ENCODE measurements around the gene CAVIN2. TPM values are rescaled to one million over a fixed set of nuclear protein-coding genes. Genes with fewer than 3 reads are reported as not detected.

CAVIN2 gene
- total RNA-seq, 2 experiments from 2014 or later = 0.10 TPM; not detected in 1

- Histone ChIP-seq H3K9me2 (ENCODE audit: insufficient read depth, low read length) (no peaks in the 10 kb centered on the region), H2AFZ (ENCODE audit: low read length) (no peak overlapping the region), H4K20me1 (ENCODE audit: insufficient read depth, low read length) (no peaks in the 10 kb centered on the region), H3K79me2 (ENCODE audit: insufficient read depth, low read depth, low read length) (no peaks in the 10 kb centered on the region), H3K4me1 (ENCODE audit: insufficient read depth, low read length, poor library complexity, severe bottlenecking) (no peaks in the 10 kb centered on the region), H3K36me3 (ENCODE audit: insufficient read depth, low read length) (no peaks in the 10 kb centered on the region), H3K4me2 (ENCODE audit: low read length) (no peak overlapping the region), H3K27ac (ENCODE audit: low read depth, low read length, poor library complexity, severe bottlenecking) (no peak overlapping the region), H3K9me3 (ENCODE audit: low read length) (no peaks in the 10 kb centered on the region), H3K4me3 (ENCODE audit: low read depth, low read length, poor library complexity, severe bottlenecking) (no peak overlapping the region)
- DNase-seq (ENCODE audit: low spot score) = no peak
- POLR2A ChIA-PET = no interaction called here
- CTCF ChIA-PET (ENCODE audit: unreplicated experiment) = no interaction called here
- BruUV-seq (replicated peaks) = no TSS peak
- intact Hi-C loops (cut with micrococcal nuclease; ENCODE audit: unreplicated experiment) = no loop called here
- no peak for TF ChIP-seq CTCF (conservative IDR thresholded peaks at IDR 0.05; ENCODE audit: low read length)
- no peak for TF ChIP-seq EZH2phosphoT487 (IDR thresholded peaks at IDR 0.05; ENCODE audit: borderline replicate concordance, low read depth, low read length)
Observed at GRCh38 chr2:191838526-191838925, 8.4 kb downstream of the CAVIN2 start.

- POLR2A ChIA-PET = interaction anchor here (0.6 kb wide), 1 partner anchor 309 kb away, joined by 4 read pairs; no protein-coding TSS in a partner anchor
- no peaks in the 10 kb centered on the region for H3K79me2 ChIP-seq (ENCODE audit: insufficient read depth, low read depth, low read length)
- no peaks in the 10 kb centered on the region for H4K20me1 ChIP-seq (ENCODE audit: insufficient read depth, low read length)
- CTCF ChIA-PET (ENCODE audit: unreplicated experiment) = no interaction called here
- H3K27ac ChIP-seq (ENCODE audit: low read depth, low read length, poor library complexity, severe bottlenecking) = no peak overlapping the region
- no peaks in the 10 kb centered on the region for H3K9me3 ChIP-seq (ENCODE audit: low read length)
- BruUV-seq (replicated peaks) = no TSS peak
- no peak overlapping the region for H3K4me3 ChIP-seq (ENCODE audit: low read depth, low read length, poor library complexity, severe bottlenecking)
- no peaks in the 10 kb centered on the region for H3K9me2 ChIP-seq (ENCODE audit: insufficient read depth, low read length)
- no peaks in the 10 kb centered on the region for H3K36me3 ChIP-seq (ENCODE audit: insufficient read depth, low read length)
- no peak overlapping the region for H2AFZ ChIP-seq (ENCODE audit: low read length)
- no peak for DNase-seq (ENCODE audit: low spot score)
- intact Hi-C loops (cut with micrococcal nuclease; ENCODE audit: unreplicated experiment) = no loop called here
- TF ChIP-seq CTCF (conservative IDR thresholded peaks at IDR 0.05; ENCODE audit: low read length) (no peak), EZH2phosphoT487 (IDR thresholded peaks at IDR 0.05; ENCODE audit: borderline replicate concordance, low read depth, low read length) (no peak)
- no peaks in the 10 kb centered on the region for H3K4me1 ChIP-seq (ENCODE audit: insufficient read depth, low read length, poor library complexity, severe bottlenecking)
- H3K4me2 ChIP-seq (ENCODE audit: low read length) = no peak overlapping the region
Observed at GRCh38 chr2:191836853-191837769, 9.8 kb downstream of the CAVIN2 start.

- POLR2A ChIA-PET = no interaction called here
- Histone ChIP-seq H3K27ac (ENCODE audit: low read depth, low read length, poor library complexity, severe bottlenecking) (no peak overlapping the region), H3K36me3 (ENCODE audit: insufficient read depth, low read length) (no peaks in the 10 kb centered on the region), H3K9me3 (ENCODE audit: low read length) (no peaks in the 10 kb centered on the region), H3K9me2 (ENCODE audit: insufficient read depth, low read length) (no peaks in the 10 kb centered on the region), H3K79me2 (ENCODE audit: insufficient read depth, low read depth, low read length) (no peaks in the 10 kb centered on the region), H2AFZ (ENCODE audit: low read length) (no peak overlapping the region), H4K20me1 (ENCODE audit: insufficient read depth, low read length) (no peaks in the 10 kb centered on the region), H3K4me1 (ENCODE audit: insufficient read depth, low read length, poor library complexity, severe bottlenecking) (no peaks in the 10 kb centered on the region), H3K4me2 (ENCODE audit: low read length) (no peak overlapping the region), H3K4me3 (ENCODE audit: low read depth, low read length, poor library complexity, severe bottlenecking) (no peak overlapping the region)
- no peak for DNase-seq (ENCODE audit: low spot score)
- intact Hi-C loops (cut with micrococcal nuclease; ENCODE audit: unreplicated experiment) = no loop called here
- BruUV-seq (replicated peaks) = no TSS peak
- TF ChIP-seq CTCF (conservative IDR thresholded peaks at IDR 0.05; ENCODE audit: low read length) (no peak), EZH2phosphoT487 (IDR thresholded peaks at IDR 0.05; ENCODE audit: borderline replicate concordance, low read depth, low read length) (no peak)
- CTCF ChIA-PET (ENCODE audit: unreplicated experiment) = no interaction called here
Observed at GRCh38 chr2:191836471-191836852, 10.4 kb downstream of the CAVIN2 start.

All from OCI-LY7 (cell line).